Airway epithelial cell (primary cell): ENCODE results near the gene CCDC192. TPM values are rescaled to one million over a fixed set of nuclear protein-coding genes. Genes with fewer than 3 reads are reported as not detected.

ENCODE experiments used
- total RNA-seq: library from RNA; depleted of rRNA; stranded (reverse); fragments of >200 nt; gene quantifications from 2 replicates; pipeline ENCODE4 v1.2.3, GENCODE V29; 2015

CCDC192 gene
- total RNA-seq, result not detected in 2 replicates

GRCh38 chr5:127702926-127703561, at the start of gene CCDC192:
CCDC192 (plus strand) TSS chr5:127703391; CDS start chr5:127703446, 55 bp downstream.

Other genes with a start within 250 kb of the CCDC192 start
- gene PRRC1, start 185.8 kb upstream of the CCDC192 start, total RNA-seq, result 47.7 and 48.2 TPM in 2 replicates
- not detected in 2 replicates for gene CTXN3, start 54.3 kb upstream of the CCDC192 start, total RNA-seq